Embryonic facial prominence (tissue), 1 donor: ENCODE measurements around the gene CELF3.

Experiments
- DNase-seq: peaks from one replicate; pipeline ENCODE4 v3.0.0-alpha.2; 2016; ENCODE audit errors: extremely low spot score

The CELF3 gene

GRCh38 chr1:151720974-151721787 is 4.6 kb upstream of the CELF3 start, which contains the start of gene RIIAD1:
Gene RIIAD1 (plus strand): TSS chr1:151721522. CDS start chr1:151721537, 15 bp downstream.
- no peak for DNase-seq

- DNase-seq, result no peak
These were observed 4.0 kb upstream of the CELF3 start for GRCh38 chr1:151720554-151720953.

GRCh38 chr1:151720125-151720524 is 3.5 kb upstream of the CELF3 start:
- DNase-seq, result no peak

GRCh38 chr1:151718666-151719065 is 2.1 kb upstream of the CELF3 start:
- no peak for DNase-seq

GRCh38 chr1:151718011-151718431 is 1.4 kb upstream of the CELF3 start:
- DNase-seq, result no peak

- DNase-seq, result no peak
These were observed 219 bp downstream of the CELF3 start for GRCh38 chr1:151716405-151716762.

- DNase-seq, result no peak
These were observed 738 bp downstream of the CELF3 start for GRCh38 chr1:151715726-151716404.

- no peak for DNase-seq
These were observed 1.5 kb downstream of the CELF3 start for GRCh38 chr1:151714820-151715725.

- DNase-seq, result no peak
These were observed 2.7 kb downstream of the CELF3 start for GRCh38 chr1:151713874-151714273.

GRCh38 chr1:151713044-151713443 is 3.6 kb downstream of the CELF3 start:
- DNase-seq, result no peak

- DNase-seq, result no peak
These were observed 4.7 kb downstream of the CELF3 start for GRCh38 chr1:151711951-151712350.

GRCh38 chr1:151711044-151711800 is 5.4 kb downstream of the CELF3 start:
- DNase-seq, result no peak

- DNase-seq, result no peak
These were observed 6.3 kb downstream of the CELF3 start for GRCh38 chr1:151710187-151710840.

GRCh38 chr1:151708891-151709290 is 7.7 kb downstream of the CELF3 start:
- no peak for DNase-seq

- no peak for DNase-seq
These were observed 9.0 kb downstream of the CELF3 start for GRCh38 chr1:151707541-151708065.

- no peak for DNase-seq
These were observed 9.9 kb downstream of the CELF3 start for GRCh38 chr1:151706464-151707415.

GRCh38 chr1:151705753-151706463 is 10.7 kb downstream of the CELF3 start:
- no peak for DNase-seq

GRCh38 chr1:151705146-151705545 is 11.5 kb downstream of the CELF3 start:
- DNase-seq, result no peak

- no peak for DNase-seq
These were observed 12.4 kb downstream of the CELF3 start for GRCh38 chr1:151704246-151704645.
